Measurements from ENCODE around the gene ZCCHC24.
"Not testable (repeated sequence)": the region's sequence is repeated elsewhere in the genome, so short reads cannot be mapped to it uniquely, and the experiment has no call there.

Gene ZCCHC24

GRCh38 chr10:79347226-79347893, 98.1 kb downstream of the ZCCHC24 start, which contains the start of gene PPIF:
TSS of gene PPIF (plus strand) at chr10:79347469. CDS start at chr10:79347549, 80 bp downstream.
- peak within 1 kb of the TSS; percentile 80 for H3K9ac ChIP-seq (ENCODE audit: low read depth, low read length)
- H3K9me3 ChIP-seq (ENCODE audit: insufficient read depth, low read depth, low read length): no peaks in the 10 kb centered on the region
- H3K27ac ChIP-seq (ENCODE audit: low read length): no peak within 1 kb of the TSS
- H3K27me3 ChIP-seq (ENCODE audit: insufficient read depth, low read length): no peaks in the 10 kb centered on the region
- H3K4me3 ChIP-seq (ENCODE audit: low read length): peak within 1 kb of the TSS; percentile 79
- peaks cover 9% of the 10 kb centered on the region; the same call in 1 of the 2 replicates for H3K4me1 ChIP-seq (ENCODE audit: insufficient read depth, low read length)
- peaks cover 37% of the 10 kb centered on the region for H3K36me3 ChIP-seq (ENCODE audit: insufficient read depth, low read depth, low read length)

GRCh38 chr10:79346388-79347225, 98.8 kb downstream of the ZCCHC24 start:
- H3K4me3 ChIP-seq (ENCODE audit: low read length): peak overlapping the region; percentile 79
- no peaks in the 10 kb centered on the region for H3K9me3 ChIP-seq (ENCODE audit: insufficient read depth, low read depth, low read length)
- H3K27me3 ChIP-seq (ENCODE audit: insufficient read depth, low read length): no peaks in the 10 kb centered on the region
- peak overlapping the region; percentile 56; the same call in 1 of the 2 replicates for H3K9ac ChIP-seq (ENCODE audit: low read depth, low read length)
- H3K4me1 ChIP-seq (ENCODE audit: insufficient read depth, low read length): peaks cover 9% of the 10 kb centered on the region; the same call in 1 of the 2 replicates
- peaks cover 30% of the 10 kb centered on the region for H3K36me3 ChIP-seq (ENCODE audit: insufficient read depth, low read depth, low read length)
- H3K27ac ChIP-seq (ENCODE audit: low read length): no peak overlapping the region

- Histone ChIP-seq H3K27me3 (ENCODE audit: insufficient read depth, low read length) (no peaks in the 10 kb centered on the region), H3K36me3 (ENCODE audit: insufficient read depth, low read depth, low read length) (peaks cover 25% of the 10 kb centered on the region), H3K9me3 (ENCODE audit: insufficient read depth, low read depth, low read length) (no peaks in the 10 kb centered on the region), H3K4me3 (ENCODE audit: low read length) (no peak overlapping the region), H3K27ac (ENCODE audit: low read length) (no peak overlapping the region), H3K4me1 (ENCODE audit: insufficient read depth, low read length) (peaks cover 9% of the 10 kb centered on the region; the same call in 1 of the 2 replicates), H3K9ac (ENCODE audit: low read depth, low read length) (no peak overlapping the region)
Measured at GRCh38 chr10:79346012-79346340, 99.4 kb downstream of the ZCCHC24 start.

GRCh38 chr10:79345241-79346011, 100.0 kb downstream of the ZCCHC24 start:
- Histone ChIP-seq H3K9ac (ENCODE audit: low read depth, low read length) (no peak overlapping the region), H3K36me3 (ENCODE audit: insufficient read depth, low read depth, low read length) (peaks cover 19% of the 10 kb centered on the region), H3K4me3 (ENCODE audit: low read length) (no peak overlapping the region), H3K4me1 (ENCODE audit: insufficient read depth, low read length) (peaks cover 9% of the 10 kb centered on the region; the same call in 1 of the 2 replicates), H3K27me3 (ENCODE audit: insufficient read depth, low read length) (no peaks in the 10 kb centered on the region), H3K9me3 (ENCODE audit: insufficient read depth, low read depth, low read length) (no peaks in the 10 kb centered on the region), H3K27ac (ENCODE audit: low read length) (no peak overlapping the region)

- no peak overlapping the region for H3K9ac ChIP-seq (ENCODE audit: low read depth, low read length)
- no peaks in the 10 kb centered on the region for H3K9me3 ChIP-seq (ENCODE audit: insufficient read depth, low read depth, low read length)
- H3K27me3 ChIP-seq (ENCODE audit: insufficient read depth, low read length): no peaks in the 10 kb centered on the region
- H3K4me3 ChIP-seq (ENCODE audit: low read length): no peak overlapping the region
- peaks cover 9% of the 10 kb centered on the region; the same call in 1 of the 2 replicates for H3K4me1 ChIP-seq (ENCODE audit: insufficient read depth, low read length)
- peaks cover 11% of the 10 kb centered on the region for H3K36me3 ChIP-seq (ENCODE audit: insufficient read depth, low read depth, low read length)
- H3K27ac ChIP-seq (ENCODE audit: low read length): no peak overlapping the region
Measured at GRCh38 chr10:79344502-79345195, 100.8 kb downstream of the ZCCHC24 start.

- Histone ChIP-seq H3K4me1 (ENCODE audit: insufficient read depth, low read length) (peaks cover 6% of the 10 kb centered on the region; the same call in 1 of the 2 replicates), H3K4me3 (ENCODE audit: low read length) (no peak overlapping the region), H3K27me3 (ENCODE audit: insufficient read depth, low read length) (no peaks in the 10 kb centered on the region), H3K36me3 (ENCODE audit: insufficient read depth, low read depth, low read length) (no peaks in the 10 kb centered on the region), H3K9me3 (ENCODE audit: insufficient read depth, low read depth, low read length) (no peaks in the 10 kb centered on the region), H3K9ac (ENCODE audit: low read depth, low read length) (no peak overlapping the region), H3K27ac (ENCODE audit: low read length) (no peak overlapping the region)
Measured at GRCh38 chr10:79342811-79343561, 102.4 kb downstream of the ZCCHC24 start.

GRCh38 chr10:79342295-79342761, 103.1 kb downstream of the ZCCHC24 start:
- Histone ChIP-seq H3K27me3 (ENCODE audit: insufficient read depth, low read length) (no peaks in the 10 kb centered on the region), H3K4me1 (ENCODE audit: insufficient read depth, low read length) (peaks cover 6% of the 10 kb centered on the region; the same call in 1 of the 2 replicates), H3K27ac (ENCODE audit: low read length) (no peak overlapping the region), H3K36me3 (ENCODE audit: insufficient read depth, low read depth, low read length) (no peaks in the 10 kb centered on the region), H3K9ac (ENCODE audit: low read depth, low read length) (no peak overlapping the region), H3K9me3 (ENCODE audit: insufficient read depth, low read depth, low read length) (no peaks in the 10 kb centered on the region), H3K4me3 (ENCODE audit: low read length) (no peak overlapping the region)

- H3K9ac ChIP-seq (ENCODE audit: low read depth, low read length): no peak overlapping the region
- no peak overlapping the region for H3K27ac ChIP-seq (ENCODE audit: low read length)
- H3K9me3 ChIP-seq (ENCODE audit: insufficient read depth, low read depth, low read length): no peaks in the 10 kb centered on the region
- H3K4me3 ChIP-seq (ENCODE audit: low read length): no peak overlapping the region
- peaks cover 10% of the 10 kb centered on the region; the same call in 1 of the 2 replicates for H3K4me1 ChIP-seq (ENCODE audit: insufficient read depth, low read length)
- H3K27me3 ChIP-seq (ENCODE audit: insufficient read depth, low read length): no peaks in the 10 kb centered on the region
- H3K36me3 ChIP-seq (ENCODE audit: insufficient read depth, low read depth, low read length): no peaks in the 10 kb centered on the region
Measured at GRCh38 chr10:79340646-79341244, 104.7 kb downstream of the ZCCHC24 start.

GRCh38 chr10:79339266-79339665, 106.2 kb downstream of the ZCCHC24 start:
- H3K4me3 ChIP-seq (ENCODE audit: low read length): no peak overlapping the region
- H3K9ac ChIP-seq (ENCODE audit: low read depth, low read length): no peak overlapping the region
- H3K27ac ChIP-seq (ENCODE audit: low read length): no peak overlapping the region
- peaks cover 10% of the 10 kb centered on the region; the same call in 1 of the 2 replicates for H3K4me1 ChIP-seq (ENCODE audit: insufficient read depth, low read length)
- H3K27me3 ChIP-seq (ENCODE audit: insufficient read depth, low read length): no peaks in the 10 kb centered on the region
- H3K36me3 ChIP-seq (ENCODE audit: insufficient read depth, low read depth, low read length): no peaks in the 10 kb centered on the region
- H3K9me3 ChIP-seq (ENCODE audit: insufficient read depth, low read depth, low read length): no peaks in the 10 kb centered on the region

GRCh38 chr10:79337783-79338469, 107.5 kb downstream of the ZCCHC24 start:
- not testable (repeated sequence) for H3K36me3 ChIP-seq (ENCODE audit: insufficient read depth, low read depth, low read length); H3K27me3 ChIP-seq (ENCODE audit: insufficient read depth, low read length); H3K4me3 ChIP-seq (ENCODE audit: low read length); H3K4me1 ChIP-seq (ENCODE audit: insufficient read depth, low read length); H3K9ac ChIP-seq (ENCODE audit: low read depth, low read length); H3K9me3 ChIP-seq (ENCODE audit: insufficient read depth, low read depth, low read length); H3K27ac ChIP-seq (ENCODE audit: low read length)
